Measurements from ENCODE around the gene CHRNE.

- TF ChIP-seq CTCF (optimal IDR thresholded peaks at IDR 0.05 in 1 of 3, IDR thresholded peaks at IDR 0.05 in 1 of 3, conservative IDR thresholded peaks at IDR 0.05 in 1 of 3; ENCODE audit: extremely low read depth in 1 of 3, insufficient read depth in 2 of 3, low read length in 3 of 3) (no peak), EZH2 (IDR thresholded peaks at IDR 0.05; ENCODE audit: low read length) (no peak)
Observed at GRCh38 chr17:4935650-4936049, 32.8 kb upstream of the CHRNE start.

All from keratinocyte (primary cell).